Nephron progenitor cell (in vitro differentiated cells): ENCODE data around the gene GGT7.

Source experiments
- DNase-seq: peaks from one replicate; pipeline ENCODE4 v3.0.0; 2021
- H3K27ac Mint-ChIP-seq: 2 replicates; pipeline ENCODE4 v1.8.0; 2021; ENCODE audit warnings: mild to moderate bottlenecking, moderate library complexity, mixed read lengths
- H3K27me3 Mint-ChIP-seq: 2 replicates; pipeline ENCODE4 v1.8.0; 2021; ENCODE audit warnings: mild to moderate bottlenecking, low read depth, mixed read lengths; ENCODE audit not compliant: poor library complexity
- H3K36me3 Mint-ChIP-seq: 2 replicates; pipeline ENCODE4 v1.8.0; 2021; ENCODE audit warnings: low read depth, mixed read lengths
- H3K4me1 Mint-ChIP-seq: 2 replicates; pipeline ENCODE4 v1.8.0; 2021; ENCODE audit warnings: mixed read lengths
- H3K4me3 Mint-ChIP-seq: 2 replicates; pipeline ENCODE4 v1.8.0; 2021; ENCODE audit warnings: mild to moderate bottlenecking, moderate library complexity, mixed read lengths
- H3K9me3 Mint-ChIP-seq: 2 replicates; pipeline ENCODE4 v1.8.0; 2021; ENCODE audit warnings: mild to moderate bottlenecking, moderate library complexity, mixed read lengths
- CTCF ChIP-seq: fragments of 200-600 bp; sonication (generic); IDR thresholded peaks from 2 replicates; pipeline ENCODE4 v1.5.0; 2021; ENCODE audit warnings: antibody characterized with exemption

GGT7 gene

GRCh38 chr20:34859826-34860545 lies 12.7 kb downstream of the GGT7 start:
- peaks cover 21% of the 10 kb centered on the region for H3K36me3 Mint-ChIP-seq
- no peak for TF ChIP-seq CTCF
- no peak for DNase-seq
- no peak overlapping the region for H3K27ac Mint-ChIP-seq
- H3K9me3 Mint-ChIP-seq = no peaks in the 10 kb centered on the region
- H3K27me3 Mint-ChIP-seq = peaks cover 6% of the 10 kb centered on the region
- no peak overlapping the region for H3K4me3 Mint-ChIP-seq
- peaks cover 13% of the 10 kb centered on the region for H3K4me1 Mint-ChIP-seq

GRCh38 chr20:34859367-34859766 lies 13.3 kb downstream of the GGT7 start:
- Mint-ChIP-seq H3K9me3 (no peaks in the 10 kb centered on the region), H3K36me3 (peaks cover 23% of the 10 kb centered on the region), H3K4me3 (no peak overlapping the region), H3K4me1 (peaks cover 13% of the 10 kb centered on the region), H3K27me3 (peaks cover 6% of the 10 kb centered on the region), H3K27ac (no peak overlapping the region)
- no peak for DNase-seq
- TF ChIP-seq CTCF = no peak

GRCh38 chr20:34852298-34852697 lies 20.4 kb downstream of the GGT7 start:
- Mint-ChIP-seq H3K9me3 (no peaks in the 10 kb centered on the region), H3K36me3 (peaks cover 24% of the 10 kb centered on the region), H3K27me3 (peaks cover 2% of the 10 kb centered on the region), H3K4me3 (no peak overlapping the region), H3K4me1 (no peaks in the 10 kb centered on the region), H3K27ac (no peak overlapping the region)
- DNase-seq = no peak
- no peak for TF ChIP-seq CTCF

GRCh38 chr20:34850969-34851368 lies 21.7 kb downstream of the GGT7 start:
- no peak for TF ChIP-seq CTCF
- H3K36me3 Mint-ChIP-seq = peaks cover 32% of the 10 kb centered on the region
- no peaks in the 10 kb centered on the region for H3K27me3 Mint-ChIP-seq
- no peaks in the 10 kb centered on the region for H3K4me1 Mint-ChIP-seq
- no peak overlapping the region for H3K27ac Mint-ChIP-seq
- DNase-seq = no peak
- H3K9me3 Mint-ChIP-seq = no peaks in the 10 kb centered on the region
- H3K4me3 Mint-ChIP-seq = no peak overlapping the region

- Mint-ChIP-seq H3K36me3 (peaks cover 23% of the 10 kb centered on the region), H3K4me3 (no peak overlapping the region), H3K9me3 (no peaks in the 10 kb centered on the region), H3K27me3 (no peaks in the 10 kb centered on the region), H3K27ac (no peak overlapping the region), H3K4me1 (no peaks in the 10 kb centered on the region)
- no peak for DNase-seq
- TF ChIP-seq CTCF = no peak
These were observed 22.9 kb downstream of the GGT7 start for GRCh38 chr20:34849778-34850177.

GRCh38 chr20:34848597-34848996 lies 24.1 kb downstream of the GGT7 start:
- no peaks in the 10 kb centered on the region for H3K4me1 Mint-ChIP-seq
- H3K27me3 Mint-ChIP-seq = peaks cover 1% of the 10 kb centered on the region
- peak overlapping the region; percentile 42 for H3K27ac Mint-ChIP-seq
- no peak for TF ChIP-seq CTCF
- DNase-seq = no peak
- H3K9me3 Mint-ChIP-seq = no peaks in the 10 kb centered on the region
- peaks cover 23% of the 10 kb centered on the region for H3K36me3 Mint-ChIP-seq
- no peak overlapping the region for H3K4me3 Mint-ChIP-seq
